ENCODE measurements around the gene TRPV3. TPM values are rescaled to one million over a fixed set of nuclear protein-coding genes. Genes with fewer than 3 reads are reported as not detected.
A peak's percentile ranks its signal among the peaks of the same experiment; 100 is the strongest.
"Not testable (repeated sequence)": the region's sequence is repeated elsewhere in the genome, so short reads cannot be mapped to it uniquely, and the experiment has no call there.

The TRPV3 gene
- total RNA-seq, 2 donors from 2014 or later: 2.0 to 2.6 TPM

GRCh38 chr17:3497101-3497500 lies 60.5 kb downstream of the TRPV3 start:
- ATAC-seq (replicated peaks in 1 of 2): no peak
- Mint-ChIP-seq H3K27ac (no peak overlapping the region), H3K36me3 (ENCODE audit: insufficient read depth in 2 of 2) (no peaks in the 10 kb centered on the region), H3K9me3 (peaks cover 0 to 2% of the 10 kb centered on the region in 2 donors), H3K27me3 (ENCODE audit: low read depth) (peaks cover 4% of the 10 kb centered on the region), H3K4me3 (no peak overlapping the region), H3K4me1 (ENCODE audit: low read depth) (no peaks in the 10 kb centered on the region)
- no peak for DNase-seq

- no peak overlapping the region for H3K27ac Mint-ChIP-seq
Observed at GRCh38 chr17:3485481-3486068, 72.0 kb downstream of the TRPV3 start.

GRCh38 chr17:3482852-3483251 lies 74.8 kb downstream of the TRPV3 start:
- Mint-ChIP-seq H3K4me3 (no peak overlapping the region), H3K27me3 (ENCODE audit: low read depth) (peaks cover 38% of the 10 kb centered on the region), H3K27ac (no peak overlapping the region), H3K9me3 (no peaks in the 10 kb centered on the region), H3K4me1 (ENCODE audit: low read depth) (no peaks in the 10 kb centered on the region), H3K36me3 (ENCODE audit: insufficient read depth in 2 of 2) (no peaks in the 10 kb centered on the region)
- no peak for DNase-seq
- ATAC-seq (replicated peaks in 1 of 2): no peak

More at GRCh38 chr17:3485481-3486068, 72.0 kb downstream of the TRPV3 start:
- H3K36me3 Mint-ChIP-seq (ENCODE audit: insufficient read depth in 2 of 2): no peaks in the 10 kb centered on the region
- peaks cover 38% of the 10 kb centered on the region for H3K27me3 Mint-ChIP-seq (ENCODE audit: low read depth)
- no peaks in the 10 kb centered on the region for H3K9me3 Mint-ChIP-seq
- ATAC-seq (replicated peaks in 1 of 2) (no peak), DNase-seq (no peak)
- H3K4me1 Mint-ChIP-seq (ENCODE audit: low read depth): no peaks in the 10 kb centered on the region
- no peak overlapping the region for H3K4me3 Mint-ChIP-seq

- Mint-ChIP-seq H3K9me3 (no peaks in the 10 kb centered on the region), H3K4me1 (ENCODE audit: low read depth) (no peaks in the 10 kb centered on the region), H3K27me3 (ENCODE audit: low read depth) (peaks cover 23% of the 10 kb centered on the region), H3K27ac (no peak overlapping the region), H3K36me3 (ENCODE audit: insufficient read depth in 2 of 2) (no peaks in the 10 kb centered on the region), H3K4me3 (no peak overlapping the region)
- no peak for ATAC-seq (replicated peaks in 1 of 2)
- DNase-seq: no peak
Observed at GRCh38 chr17:3479988-3480387, 77.6 kb downstream of the TRPV3 start.

- no peak for DNase-seq
- peaks cover 13% of the 10 kb centered on the region for H3K27me3 Mint-ChIP-seq (ENCODE audit: low read depth)
- no peaks in the 10 kb centered on the region for H3K9me3 Mint-ChIP-seq
- no peak within 1 kb of the TSS for H3K27ac Mint-ChIP-seq
- peak within 1 kb of the TSS; percentile 35 to 49 for H3K4me3 Mint-ChIP-seq
- H3K4me1 Mint-ChIP-seq (ENCODE audit: low read depth): no peaks in the 10 kb centered on the region
- ATAC-seq (replicated peaks in 1 of 2): no peak
- no peaks in the 10 kb centered on the region for H3K36me3 Mint-ChIP-seq (ENCODE audit: insufficient read depth in 2 of 2)
Observed at GRCh38 chr17:3475812-3476610, 81.6 kb downstream of the TRPV3 start, which contains the start of gene ASPA. TSS of gene ASPA (plus strand) at chr17:3475997. CDS start at chr17:3476160, 163 bp downstream.

GRCh38 chr17:3475251-3475685 lies 82.3 kb downstream of the TRPV3 start:
- no peak overlapping the region for H3K27ac Mint-ChIP-seq
- peaks cover 13% of the 10 kb centered on the region for H3K27me3 Mint-ChIP-seq (ENCODE audit: low read depth)
- H3K36me3 Mint-ChIP-seq (ENCODE audit: insufficient read depth in 2 of 2): no peaks in the 10 kb centered on the region
- no peaks in the 10 kb centered on the region for H3K9me3 Mint-ChIP-seq
- no peaks in the 10 kb centered on the region for H3K4me1 Mint-ChIP-seq (ENCODE audit: low read depth)
- no peak for ATAC-seq (replicated peaks in 1 of 2)
- no peak overlapping the region for H3K4me3 Mint-ChIP-seq
- no peak for DNase-seq

GRCh38 chr17:3474212-3474611 lies 83.4 kb downstream of the TRPV3 start:
- H3K4me1 Mint-ChIP-seq (ENCODE audit: low read depth): no peaks in the 10 kb centered on the region
- H3K4me3 Mint-ChIP-seq: no peak overlapping the region
- no peaks in the 10 kb centered on the region for H3K36me3 Mint-ChIP-seq (ENCODE audit: insufficient read depth in 2 of 2)
- ATAC-seq (replicated peaks in 1 of 2): no peak
- DNase-seq: no peak
- H3K9me3 Mint-ChIP-seq: no peaks in the 10 kb centered on the region
- peaks cover 6% of the 10 kb centered on the region for H3K27me3 Mint-ChIP-seq (ENCODE audit: low read depth)
- H3K27ac Mint-ChIP-seq: no peak overlapping the region

GRCh38 chr17:3472137-3472536 lies 85.5 kb downstream of the TRPV3 start:
- Mint-ChIP-seq H3K4me3 (no peak overlapping the region), H3K27ac (no peak overlapping the region), H3K27me3 (ENCODE audit: low read depth) (no peaks in the 10 kb centered on the region), H3K4me1 (ENCODE audit: low read depth) (no peaks in the 10 kb centered on the region), H3K36me3 (ENCODE audit: insufficient read depth in 2 of 2) (no peaks in the 10 kb centered on the region), H3K9me3 (no peaks in the 10 kb centered on the region)
- DNase-seq (no peak), ATAC-seq (replicated peaks in 1 of 2) (no peak)

- no peak within 1 kb of the TSS for H3K4me3 Mint-ChIP-seq
- H3K27me3 Mint-ChIP-seq (ENCODE audit: low read depth): peaks cover 3% of the 10 kb centered on the region
Observed at GRCh38 chr17:3471599-3471998, 86.0 kb downstream of the TRPV3 start, which contains the start of gene SPATA22. TSS of gene SPATA22 (minus strand) at chr17:3471819. CDS start at chr17:3469325, 2,494 bp downstream.

GRCh38 chr17:3469529-3469928 lies 88.1 kb downstream of the TRPV3 start:
- DNase-seq (no peak), ATAC-seq (replicated peaks in 1 of 2) (no peak)
- Mint-ChIP-seq H3K36me3 (ENCODE audit: insufficient read depth in 2 of 2) (no peaks in the 10 kb centered on the region), H3K4me3 (no peak overlapping the region), H3K27ac (no peak overlapping the region), H3K27me3 (ENCODE audit: low read depth) (peaks cover 9% of the 10 kb centered on the region), H3K4me1 (ENCODE audit: low read depth) (no peaks in the 10 kb centered on the region), H3K9me3 (no peaks in the 10 kb centered on the region)

More at GRCh38 chr17:3471599-3471998, 86.0 kb downstream of the TRPV3 start, which contains the start of gene SPATA22:
- ATAC-seq (replicated peaks in 1 of 2) (no peak), DNase-seq (no peak)
- Mint-ChIP-seq H3K4me1 (ENCODE audit: low read depth) (no peaks in the 10 kb centered on the region), H3K9me3 (no peaks in the 10 kb centered on the region), H3K27ac (no peak within 1 kb of the TSS), H3K36me3 (ENCODE audit: insufficient read depth in 2 of 2) (no peaks in the 10 kb centered on the region)

GRCh38 chr17:3466355-3466754 lies 91.3 kb downstream of the TRPV3 start:
- not testable (repeated sequence) for ATAC-seq (replicated peaks in 1 of 2); DNase-seq; H3K36me3 Mint-ChIP-seq (ENCODE audit: insufficient read depth in 2 of 2)

More at GRCh38 chr17:3466355-3466754, 91.3 kb downstream of the TRPV3 start:
- not testable (repeated sequence) for H3K4me3 Mint-ChIP-seq; H3K4me1 Mint-ChIP-seq (ENCODE audit: low read depth); H3K27me3 Mint-ChIP-seq (ENCODE audit: low read depth); H3K9me3 Mint-ChIP-seq; H3K27ac Mint-ChIP-seq
